Astrocyte (in vitro differentiated cells and primary cell): ENCODE data around the gene SELENOO.

ENCODE experiments used
- EZH2 ChIP-seq: IDR thresholded peaks from 2 replicates; pipeline ENCODE4 v1.6.1; 2012; ENCODE audit warnings: mild to moderate bottlenecking, low read length, inconsistent platforms; ENCODE audit not compliant: insufficient read depth
- TF ChIP-seq, protein P1 (sequence below): IDR thresholded peaks from 2 replicates; pipeline ENCODE4 v1.5.1; 2011; ENCODE audit warnings: low read depth, mild to moderate bottlenecking, inconsistent platforms, low read length, moderate library complexity; ENCODE audit not compliant: insufficient read depth

DNA sequence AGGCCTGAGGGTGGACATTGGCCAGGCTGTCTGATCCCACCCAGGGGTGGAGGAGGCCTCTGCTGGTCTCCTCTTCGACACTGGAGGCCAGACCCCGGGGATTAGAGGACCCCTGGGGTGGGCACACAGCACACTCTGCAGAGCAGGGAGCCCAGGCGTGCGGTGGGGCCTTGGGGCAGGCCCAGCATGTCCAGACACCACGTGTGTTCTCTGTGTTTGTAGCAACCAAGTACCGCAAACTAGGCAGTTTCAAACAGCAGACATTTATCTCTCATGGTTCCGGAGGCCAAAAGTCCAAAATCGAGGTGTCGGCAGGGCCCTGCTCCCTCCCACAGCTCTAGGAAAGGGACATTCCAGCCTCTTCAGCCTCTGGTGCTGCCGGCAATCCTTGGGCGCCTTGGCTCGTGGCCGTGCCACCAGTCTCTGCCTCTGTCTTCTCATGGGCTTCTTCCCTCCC is 28.8 kb upstream of the SELENOO start:
- TF ChIP-seq, protein P1, sequence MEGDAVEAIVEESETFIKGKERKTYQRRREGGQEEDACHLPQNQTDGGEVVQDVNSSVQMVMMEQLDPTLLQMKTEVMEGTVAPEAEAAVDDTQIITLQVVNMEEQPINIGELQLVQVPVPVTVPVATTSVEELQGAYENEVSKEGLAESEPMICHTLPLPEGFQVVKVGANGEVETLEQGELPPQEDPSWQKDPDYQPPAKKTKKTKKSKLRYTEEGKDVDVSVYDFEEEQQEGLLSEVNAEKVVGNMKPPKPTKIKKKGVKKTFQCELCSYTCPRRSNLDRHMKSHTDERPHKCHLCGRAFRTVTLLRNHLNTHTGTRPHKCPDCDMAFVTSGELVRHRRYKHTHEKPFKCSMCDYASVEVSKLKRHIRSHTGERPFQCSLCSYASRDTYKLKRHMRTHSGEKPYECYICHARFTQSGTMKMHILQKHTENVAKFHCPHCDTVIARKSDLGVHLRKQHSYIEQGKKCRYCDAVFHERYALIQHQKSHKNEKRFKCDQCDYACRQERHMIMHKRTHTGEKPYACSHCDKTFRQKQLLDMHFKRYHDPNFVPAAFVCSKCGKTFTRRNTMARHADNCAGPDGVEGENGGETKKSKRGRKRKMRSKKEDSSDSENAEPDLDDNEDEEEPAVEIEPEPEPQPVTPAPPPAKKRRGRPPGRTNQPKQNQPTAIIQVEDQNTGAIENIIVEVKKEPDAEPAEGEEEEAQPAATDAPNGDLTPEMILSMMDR, result no peak
- TF ChIP-seq EZH2, result no peak
